HAP-1 (cell line): ENCODE measurements around the gene RPE65.
A peak's percentile ranks its signal among the peaks of the same experiment; 100 is the strongest.
"Not testable (repeated sequence)": the region's sequence is repeated elsewhere in the genome, so short reads cannot be mapped to it uniquely, and the experiment has no call there.

Experiments used
- DNase-seq, 2 experiments: peaks; one replicate each; pipeline ENCODE4 v3.0.0-alpha.2; 2016 to 2020; ENCODE audit warnings: low spot score in 2 of 2
- H3K27me3 ChIP-seq: fragments of 250-450 bp; sonication (Bioruptor Pico); 2 replicates; pipeline ENCODE4 v1.5.1; 2020; ENCODE audit warnings: low read depth, mild to moderate bottlenecking, moderate library complexity
- H3K36me3 ChIP-seq: fragments of 250-450 bp; sonication (Bioruptor Pico); replicated peaks from 2 replicates; pipeline ENCODE4 v1.5.1; 2020; ENCODE audit warnings: mild to moderate bottlenecking
- H3K4me1 ChIP-seq: fragments of 250-450 bp; sonication (Bioruptor Pico); 2 replicates; pipeline ENCODE4 v1.5.1; 2020; ENCODE audit warnings: mild to moderate bottlenecking
- H3K4me3 ChIP-seq: fragments of 250-450 bp; sonication (Bioruptor Pico); 2 replicates; pipeline ENCODE4 v1.5.1; 2020; ENCODE audit warnings: mild to moderate bottlenecking, moderate library complexity
- H3K9me3 ChIP-seq: fragments of 250-450 bp; sonication (Bioruptor Pico); 2 replicates; pipeline ENCODE4 v1.5.1; 2020; ENCODE audit warnings: mild to moderate bottlenecking, moderate library complexity
- in situ Hi-C: fragments of 300-500 bp; cut with MboI; formaldehyde crosslinking; loops from 3 replicates; pipeline ENCODE4 v1.14.3; 2020; ENCODE audit warnings: low sequenced_read_pairs, inconsistent platforms, mixed read lengths

Gene RPE65

GRCh38 chr1:68476626-68477025 is 26.9 kb upstream of the RPE65 start:
- H3K4me3 ChIP-seq, in situ Hi-C loops, DNase-seq, H3K27me3 ChIP-seq, H3K9me3 ChIP-seq: not testable (repeated sequence)
- peaks cover 24% of the 10 kb centered on the region for H3K4me1 ChIP-seq
- H3K36me3 ChIP-seq: peaks cover 64% of the 10 kb centered on the region

GRCh38 chr1:68473060-68473459 is 23.3 kb upstream of the RPE65 start:
- no peak overlapping the region for H3K4me3 ChIP-seq
- H3K4me1 ChIP-seq: peaks cover 11% of the 10 kb centered on the region
- H3K27me3 ChIP-seq: no peaks in the 10 kb centered on the region
- no peak for DNase-seq
- H3K36me3 ChIP-seq: peaks cover 31% of the 10 kb centered on the region
- H3K9me3 ChIP-seq: no peaks in the 10 kb centered on the region
- in situ Hi-C loops: loop anchor here (25.0 kb wide), 1 partner anchor 1264 kb away; no protein-coding TSS in a partner anchor

GRCh38 chr1:68470388-68470970 is 20.7 kb upstream of the RPE65 start:
- peaks cover 11% of the 10 kb centered on the region for H3K4me1 ChIP-seq
- H3K27me3 ChIP-seq: no peaks in the 10 kb centered on the region
- DNase-seq: no peak
- H3K9me3 ChIP-seq: no peaks in the 10 kb centered on the region
- in situ Hi-C loops: loop anchor here (25.0 kb wide), 1 partner anchor 1267 kb away; no protein-coding TSS in a partner anchor
- peaks cover 8% of the 10 kb centered on the region for H3K36me3 ChIP-seq
- no peak overlapping the region for H3K4me3 ChIP-seq

GRCh38 chr1:68464891-68465290 is 15.1 kb upstream of the RPE65 start:
- H3K9me3 ChIP-seq: no peaks in the 10 kb centered on the region
- in situ Hi-C loops: loop anchor here (25.0 kb wide), 1 partner anchor 1272 kb away; no protein-coding TSS in a partner anchor

GRCh38 chr1:68460935-68461334 is 11.2 kb upstream of the RPE65 start:
- no peak for DNase-seq
- peaks cover 5% of the 10 kb centered on the region for H3K27me3 ChIP-seq
- no peaks in the 10 kb centered on the region for H3K36me3 ChIP-seq
- no peaks in the 10 kb centered on the region for H3K9me3 ChIP-seq
- in situ Hi-C loops: loop anchor here (25.0 kb wide), 1 partner anchor 1276 kb away; no protein-coding TSS in a partner anchor
- H3K4me1 ChIP-seq: no peaks in the 10 kb centered on the region
- H3K4me3 ChIP-seq: no peak overlapping the region

More at GRCh38 chr1:68464891-68465290, 15.1 kb upstream of the RPE65 start:
- 0 out of 2 replicates have a peak, but pooled peaks cover 3% of the 10 kb centered on the region for H3K4me1 ChIP-seq
- no peaks in the 10 kb centered on the region for H3K27me3 ChIP-seq
- DNase-seq: no peak
- no peak overlapping the region for H3K4me3 ChIP-seq
- no peaks in the 10 kb centered on the region for H3K36me3 ChIP-seq

- in situ Hi-C loops: loop anchor here (25.0 kb wide), 1 partner anchor 1278 kb away; no protein-coding TSS in a partner anchor
Observed at GRCh38 chr1:68459796-68460195, 10.0 kb upstream of the RPE65 start.

GRCh38 chr1:68459091-68459490 is 9.3 kb upstream of the RPE65 start:
- Histone ChIP-seq H3K27me3 (peaks cover 5% of the 10 kb centered on the region), H3K36me3 (no peaks in the 10 kb centered on the region), H3K4me1 (no peaks in the 10 kb centered on the region), H3K4me3 (no peak overlapping the region), H3K9me3 (no peaks in the 10 kb centered on the region)
- DNase-seq: no peak
- in situ Hi-C loops: loop anchor here (25.0 kb wide), 1 partner anchor 1278 kb away; no protein-coding TSS in a partner anchor

More at GRCh38 chr1:68459796-68460195, 10.0 kb upstream of the RPE65 start:
- no peaks in the 10 kb centered on the region for H3K4me1 ChIP-seq
- no peak overlapping the region for H3K4me3 ChIP-seq
- no peaks in the 10 kb centered on the region for H3K36me3 ChIP-seq
- peaks cover 5% of the 10 kb centered on the region for H3K27me3 ChIP-seq
- no peaks in the 10 kb centered on the region for H3K9me3 ChIP-seq
- no peak for DNase-seq

- no peaks in the 10 kb centered on the region for H3K36me3 ChIP-seq
- no peak for DNase-seq
- H3K27me3 ChIP-seq: peaks cover 5% of the 10 kb centered on the region
- H3K9me3 ChIP-seq: no peaks in the 10 kb centered on the region
- in situ Hi-C loops: loop anchor here (25.0 kb wide), 1 partner anchor 1281 kb away; no protein-coding TSS in a partner anchor
- H3K4me1 ChIP-seq: no peaks in the 10 kb centered on the region
- H3K4me3 ChIP-seq: no peak overlapping the region
Observed at GRCh38 chr1:68456202-68456601, 6.4 kb upstream of the RPE65 start.

- Histone ChIP-seq H3K27me3 (peaks cover 5% of the 10 kb centered on the region), H3K4me3 (no peak overlapping the region), H3K36me3 (no peaks in the 10 kb centered on the region), H3K9me3 (no peaks in the 10 kb centered on the region), H3K4me1 (peaks cover 7% of the 10 kb centered on the region; the same call in 1 of the 2 replicates)
- DNase-seq: peak in 1 of 2 experiments; percentile 7
- in situ Hi-C loops: loop anchor here (25.0 kb wide), 1 partner anchor 1283 kb away; no protein-coding TSS in a partner anchor
Observed at GRCh38 chr1:68454534-68454933, 4.8 kb upstream of the RPE65 start.

- Histone ChIP-seq H3K4me3 (no peak overlapping the region), H3K27me3 (no peaks in the 10 kb centered on the region)
- in situ Hi-C loops: loop anchor here (25.0 kb wide), 1 partner anchor 1284 kb away; no protein-coding TSS in a partner anchor
Observed at GRCh38 chr1:68453060-68453670, 3.4 kb upstream of the RPE65 start.

GRCh38 chr1:68448365-68448764 is 1.4 kb downstream of the RPE65 start:
- no peaks in the 10 kb centered on the region for H3K9me3 ChIP-seq
- in situ Hi-C loops: loop anchor here (10.0 kb wide), 1 partner anchor 334 kb away; no protein-coding TSS in a partner anchor
- H3K4me1 ChIP-seq: peaks cover 18% of the 10 kb centered on the region
- no peak overlapping the region for H3K4me3 ChIP-seq
- no peak for DNase-seq
- no peaks in the 10 kb centered on the region for H3K27me3 ChIP-seq
- H3K36me3 ChIP-seq: no peaks in the 10 kb centered on the region

More at GRCh38 chr1:68453060-68453670, 3.4 kb upstream of the RPE65 start:
- DNase-seq: no peak
- no peaks in the 10 kb centered on the region for H3K9me3 ChIP-seq
- no peaks in the 10 kb centered on the region for H3K36me3 ChIP-seq
- H3K4me1 ChIP-seq: peaks cover 10% of the 10 kb centered on the region; the same call in 1 of the 2 replicates

GRCh38 chr1:68445709-68446108 is 4.0 kb downstream of the RPE65 start:
- DNase-seq: peak; percentile 9 to 64
- Histone ChIP-seq H3K4me3 (no peak overlapping the region), H3K27me3 (no peaks in the 10 kb centered on the region), H3K36me3 (no peaks in the 10 kb centered on the region), H3K4me1 (peaks cover 18% of the 10 kb centered on the region), H3K9me3 (no peaks in the 10 kb centered on the region)
- in situ Hi-C loops: loop anchor here (10.0 kb wide), 1 partner anchor 331 kb away; no protein-coding TSS in a partner anchor

GRCh38 chr1:68442822-68443556 is 6.8 kb downstream of the RPE65 start:
- DNase-seq: peak; percentile 44 to 67

More at GRCh38 chr1:68442822-68443556, 6.8 kb downstream of the RPE65 start:
- no peaks in the 10 kb centered on the region for H3K27me3 ChIP-seq
- no peak overlapping the region for H3K4me3 ChIP-seq
- no peaks in the 10 kb centered on the region for H3K36me3 ChIP-seq
- no peaks in the 10 kb centered on the region for H3K9me3 ChIP-seq
- H3K4me1 ChIP-seq: peaks cover 9% of the 10 kb centered on the region
- in situ Hi-C loops: loop anchor here (10.0 kb wide), 1 partner anchor 328 kb away; no protein-coding TSS in a partner anchor
